BLaER1 treated with 17β-estradiol and CSF1 and Interleukin-3, amounts not matched to agents 10 nM and 100 nM (cell line): ENCODE results near the gene RORC.
"Not testable (repeated sequence)": the region's sequence is repeated elsewhere in the genome, so short reads cannot be mapped to it uniquely, and the experiment has no call there.

Source experiments
- H3K27ac ChIP-seq, 11 experiments: shearing (Covaris generic); formaldehyde crosslinking; 2 replicates each; pipeline ENCODE4 v1.8.1; 2022
- H3K27me3 ChIP-seq, 11 experiments: shearing (Covaris generic); formaldehyde crosslinking; 2 replicates each; pipeline ENCODE4 v1.8.1; 2022
- H3K36me3 ChIP-seq, 11 experiments: shearing (Covaris generic); formaldehyde crosslinking; 2 replicates each; pipeline ENCODE4 v1.8.1; 2022
- H3K4me1 ChIP-seq, 10 experiments: shearing (Covaris generic); formaldehyde crosslinking; 2 replicates each; pipeline ENCODE4 v1.8.1; 2022
- H3K4me2 ChIP-seq, 11 experiments: shearing (Covaris generic); formaldehyde crosslinking; 2 replicates each; pipeline ENCODE4 v1.8.1; 2022
- H3K4me3 ChIP-seq, 10 experiments: shearing (Covaris generic); formaldehyde crosslinking; 2 replicates each; pipeline ENCODE4 v1.8.1; 2022
- H3K9ac ChIP-seq, 11 experiments: shearing (Covaris generic); formaldehyde crosslinking; 2 replicates each; pipeline ENCODE4 v1.8.1; 2022
- H3K9me3 ChIP-seq, 11 experiments: shearing (Covaris generic); formaldehyde crosslinking; replicated peaks in 1 of 11; 2 replicates each; pipeline ENCODE4 v1.8.1; 2022
- H4K20me1 ChIP-seq, 11 experiments: shearing (Covaris generic); formaldehyde crosslinking; 2 replicates each; pipeline ENCODE4 v1.8.1; 2022
- Cebpa-rat ChIP-seq, 11 experiments: shearing (Covaris generic); IDR thresholded peaks; 2 replicates each; pipeline ENCODE4 v1.8.1; 2022

Gene RORC

GRCh38 chr1:151862604-151863003 lies 31.0 kb upstream of the RORC start:
- TF ChIP-seq Cebpa-rat (IDR thresholded peaks at IDR 0.05), result no peak
- H3K27ac ChIP-seq, result no peak overlapping the region
- no peaks in the 10 kb centered on the region for H3K9me3 ChIP-seq
- H3K27me3 ChIP-seq, result no peaks in the 10 kb centered on the region
- H3K36me3 ChIP-seq, result no peaks in the 10 kb centered on the region
- H3K4me3 ChIP-seq, result no peak overlapping the region
- H3K9ac ChIP-seq, result no peak overlapping the region
- H4K20me1 ChIP-seq, result no peaks in the 10 kb centered on the region
- H3K4me2 ChIP-seq, result peak overlapping the region in 2 of 11 experiments; percentile 6 to 49; a peak in 2 of 22 replicates
- H3K4me1 ChIP-seq, result peaks cover 14 to 63% (median 19%) of the 10 kb centered on the region in 10 experiments

DNA sequence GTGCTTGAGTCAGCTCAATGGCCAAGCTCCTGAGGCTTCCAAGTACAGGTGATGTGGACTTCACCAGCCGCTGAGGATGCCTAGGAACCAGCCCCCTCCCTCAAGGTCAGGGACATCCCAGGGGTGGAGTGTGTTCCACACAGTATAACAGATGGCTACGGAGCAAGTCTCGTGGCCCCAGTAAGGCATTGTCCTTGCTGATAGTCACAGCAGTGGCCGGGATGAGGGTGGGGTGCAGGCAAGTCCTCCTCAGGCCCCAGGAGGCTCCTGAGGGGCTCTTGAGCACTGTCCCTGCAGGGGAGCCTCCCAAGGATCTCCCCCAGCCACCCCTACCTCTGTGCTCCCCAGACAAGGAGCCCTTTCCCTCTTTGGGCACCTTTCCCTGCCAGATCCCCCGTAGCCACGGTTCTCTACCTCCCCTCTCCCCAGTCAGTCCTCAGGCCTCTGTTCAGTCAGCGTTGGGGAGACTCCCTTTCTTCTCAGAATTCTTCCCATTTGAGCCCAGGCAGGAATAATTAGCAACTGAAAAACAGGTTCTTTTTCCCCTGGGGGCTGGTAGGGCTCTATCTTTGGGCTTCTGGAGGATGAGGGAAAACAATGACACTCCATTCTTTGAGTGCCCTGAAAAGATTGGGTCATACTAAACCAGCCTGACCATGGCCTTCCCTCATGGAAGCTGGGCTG lies 29.0 kb upstream of the RORC start:
- Histone ChIP-seq H3K9ac (no peak overlapping the region), H3K9me3 (no peaks in the 10 kb centered on the region), H3K27me3 (no peaks in the 10 kb centered on the region), H3K4me3 (no peak overlapping the region), H3K27ac (no peak overlapping the region), H3K36me3 (no peaks in the 10 kb centered on the region), H3K4me2 (peak overlapping the region; percentile 37 to 78 (median 65); a peak in 20 of 22 replicates), H4K20me1 (no peaks in the 10 kb centered on the region), H3K4me1 (peaks cover 14 to 66% (median 19%) of the 10 kb centered on the region in 10 experiments)
- TF ChIP-seq Cebpa-rat (IDR thresholded peaks at IDR 0.05), result no peak

DNA sequence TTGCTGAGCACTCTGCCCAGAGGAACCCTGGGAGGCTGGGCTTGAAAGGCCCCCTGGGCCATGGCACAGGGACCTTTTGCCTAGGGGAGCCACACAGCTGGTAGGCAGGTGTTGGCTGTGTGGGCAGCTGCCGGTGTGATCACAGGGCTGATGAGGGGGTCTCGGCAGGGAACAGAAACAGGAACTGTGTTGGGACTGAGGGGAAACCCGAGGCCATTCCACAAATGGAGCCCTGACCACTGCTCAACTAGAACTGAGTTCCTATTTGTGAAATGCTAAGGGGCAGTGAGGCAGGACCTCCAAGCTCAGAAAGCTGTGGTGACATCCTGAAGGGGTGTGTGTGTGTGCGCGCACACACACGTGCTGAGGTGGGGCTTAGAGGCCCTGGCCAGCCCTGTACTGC lies 28.3 kb upstream of the RORC start:
- Histone ChIP-seq H3K9ac (peak overlapping the region in 1 of 11 experiments; percentile 21; a peak in 1 of 22 replicates), H3K27me3 (no peaks in the 10 kb centered on the region), H3K4me2 (peak overlapping the region; percentile 37 to 78 (median 65)), H3K4me1 (peaks cover 14 to 71% (median 19%) of the 10 kb centered on the region in 10 experiments), H3K9me3 (no peaks in the 10 kb centered on the region), H4K20me1 (no peaks in the 10 kb centered on the region), H3K27ac (no peak overlapping the region), H3K4me3 (no peak overlapping the region), H3K36me3 (no peaks in the 10 kb centered on the region)
- TF ChIP-seq Cebpa-rat (IDR thresholded peaks at IDR 0.05), result no peak

- no peak for TF ChIP-seq Cebpa-rat (IDR thresholded peaks at IDR 0.05)
- Histone ChIP-seq H3K27me3 (no peaks in the 10 kb centered on the region), H3K4me3 (no peak overlapping the region), H3K4me1 (peaks cover 14 to 71% (median 19%) of the 10 kb centered on the region in 10 experiments), H4K20me1 (no peaks in the 10 kb centered on the region), H3K4me2 (peak overlapping the region; percentile 11 to 78 (median 65); a peak in 20 of 22 replicates), H3K27ac (no peak overlapping the region), H3K36me3 (no peaks in the 10 kb centered on the region), H3K9ac (no peak overlapping the region), H3K9me3 (no peaks in the 10 kb centered on the region)
Measured at GRCh38 chr1:151858886-151859665, 27.5 kb upstream of the RORC start.

DNA sequence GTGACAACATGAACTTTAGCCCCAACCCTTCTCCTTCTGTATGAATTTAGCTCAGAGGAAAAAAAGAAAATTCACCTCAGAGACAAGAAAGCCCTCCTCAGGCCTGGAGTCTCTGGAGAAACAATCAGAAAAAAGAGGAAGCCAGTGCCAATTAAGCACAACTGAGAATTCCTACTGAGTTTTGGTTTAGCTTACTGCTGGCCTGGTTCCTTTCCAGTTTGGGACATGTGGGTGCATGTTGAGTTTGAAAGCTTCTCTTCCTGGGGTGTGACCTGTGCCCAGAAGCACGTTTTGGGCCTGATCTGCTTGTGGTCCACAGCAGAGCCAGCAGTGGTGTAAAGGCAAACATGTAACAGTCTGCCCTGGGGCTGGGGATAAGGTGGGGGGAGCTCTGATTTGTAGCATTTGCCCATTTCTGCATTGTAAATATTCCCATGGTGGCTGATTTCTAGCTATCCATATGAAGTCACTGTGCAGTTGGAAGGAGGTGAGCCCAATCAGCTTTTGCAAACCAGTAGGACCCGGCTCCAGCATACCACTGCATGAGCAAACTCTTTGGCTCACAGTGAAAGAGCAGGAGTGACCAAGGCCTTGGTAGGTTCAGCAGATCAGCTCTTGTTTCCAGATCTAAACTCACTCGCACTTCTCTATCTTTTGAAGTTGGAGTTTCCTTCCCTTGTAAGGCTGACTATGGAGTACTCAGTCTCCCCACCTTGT lies 26.6 kb upstream of the RORC start:
- no peak overlapping the region for H3K9ac ChIP-seq
- no peaks in the 10 kb centered on the region for H3K36me3 ChIP-seq
- H3K4me3 ChIP-seq, result no peak overlapping the region
- H3K27me3 ChIP-seq, result no peaks in the 10 kb centered on the region
- H3K27ac ChIP-seq, result no peak overlapping the region
- H3K4me1 ChIP-seq, result peaks cover 14 to 71% (median 19%) of the 10 kb centered on the region in 10 experiments
- TF ChIP-seq Cebpa-rat (IDR thresholded peaks at IDR 0.05), result no peak
- H3K9me3 ChIP-seq, result no peaks in the 10 kb centered on the region
- H4K20me1 ChIP-seq, result no peaks in the 10 kb centered on the region
- H3K4me2 ChIP-seq, result peak overlapping the region in 4 of 11 experiments; percentile 11 to 77 (median 50); a peak in 7 of 22 replicates

DNA sequence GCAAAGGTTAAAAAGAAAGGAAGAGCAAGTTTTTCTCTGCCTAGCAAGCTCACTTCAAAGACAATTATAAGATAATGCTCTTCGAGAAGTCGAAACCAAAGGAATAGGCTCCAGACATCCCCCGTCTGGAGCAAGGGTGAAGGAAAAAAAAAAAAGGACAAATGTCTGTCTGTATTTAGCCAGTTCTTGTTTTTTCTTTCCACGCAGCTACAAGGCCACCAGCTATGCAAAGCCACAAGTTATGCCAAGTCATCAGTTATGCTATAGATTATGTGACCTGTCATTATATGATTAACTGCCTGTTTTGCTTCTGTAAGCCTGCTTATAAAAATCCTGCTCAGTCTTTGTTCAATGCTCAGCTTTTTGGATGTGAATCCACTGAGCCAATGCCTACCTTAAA lies 24.3 kb upstream of the RORC start:
- no peak overlapping the region for H3K27ac ChIP-seq
- no peaks in the 10 kb centered on the region for H3K27me3 ChIP-seq
- no peaks in the 10 kb centered on the region for H4K20me1 ChIP-seq
- peak overlapping the region in 1 of 11 experiments; percentile 23; a peak in 1 of 22 replicates for H3K9ac ChIP-seq
- H3K4me2 ChIP-seq, result peak overlapping the region in 3 of 11 experiments; percentile 20 to 77 (median 38); a peak in 4 of 22 replicates
- no peak for TF ChIP-seq Cebpa-rat (IDR thresholded peaks at IDR 0.05)
- no peak overlapping the region for H3K4me3 ChIP-seq
- no peaks in the 10 kb centered on the region for H3K9me3 ChIP-seq
- no peaks in the 10 kb centered on the region for H3K36me3 ChIP-seq
- peaks cover 14 to 63% (median 19%) of the 10 kb centered on the region in 10 experiments for H3K4me1 ChIP-seq

- peak overlapping the region in 1 of 11 experiments; percentile 23; a peak in 1 of 22 replicates for H3K9ac ChIP-seq
- H4K20me1 ChIP-seq, result not testable (repeated sequence)
Measured at GRCh38 chr1:151855516-151855915, 23.9 kb upstream of the RORC start.

GRCh38 chr1:151854658-151855057 lies 23.1 kb upstream of the RORC start:
- TF ChIP-seq Cebpa-rat (IDR thresholded peaks at IDR 0.05), result no peak
- H3K36me3 ChIP-seq, result no peaks in the 10 kb centered on the region
- H3K9me3 ChIP-seq, result no peaks in the 10 kb centered on the region
- no peaks in the 10 kb centered on the region for H4K20me1 ChIP-seq
- H3K4me2 ChIP-seq, result no peak overlapping the region
- H3K27me3 ChIP-seq, result no peaks in the 10 kb centered on the region
- H3K4me3 ChIP-seq, result no peak overlapping the region
- H3K9ac ChIP-seq, result no peak overlapping the region
- no peak overlapping the region for H3K27ac ChIP-seq
- H3K4me1 ChIP-seq, result peaks cover 4 to 52% (median 8%) of the 10 kb centered on the region in 10 experiments

More at GRCh38 chr1:151855516-151855915, 23.9 kb upstream of the RORC start:
- not testable (repeated sequence) for H3K36me3 ChIP-seq, H3K27ac ChIP-seq, H3K4me3 ChIP-seq, H3K27me3 ChIP-seq, H3K9me3 ChIP-seq
- H3K4me2 ChIP-seq, result peak overlapping the region in 3 of 11 experiments; percentile 20 to 77 (median 38); a peak in 4 of 22 replicates
- H3K4me1 ChIP-seq, result peaks cover 13 to 59% (median 17%) of the 10 kb centered on the region in 10 experiments

DNA sequence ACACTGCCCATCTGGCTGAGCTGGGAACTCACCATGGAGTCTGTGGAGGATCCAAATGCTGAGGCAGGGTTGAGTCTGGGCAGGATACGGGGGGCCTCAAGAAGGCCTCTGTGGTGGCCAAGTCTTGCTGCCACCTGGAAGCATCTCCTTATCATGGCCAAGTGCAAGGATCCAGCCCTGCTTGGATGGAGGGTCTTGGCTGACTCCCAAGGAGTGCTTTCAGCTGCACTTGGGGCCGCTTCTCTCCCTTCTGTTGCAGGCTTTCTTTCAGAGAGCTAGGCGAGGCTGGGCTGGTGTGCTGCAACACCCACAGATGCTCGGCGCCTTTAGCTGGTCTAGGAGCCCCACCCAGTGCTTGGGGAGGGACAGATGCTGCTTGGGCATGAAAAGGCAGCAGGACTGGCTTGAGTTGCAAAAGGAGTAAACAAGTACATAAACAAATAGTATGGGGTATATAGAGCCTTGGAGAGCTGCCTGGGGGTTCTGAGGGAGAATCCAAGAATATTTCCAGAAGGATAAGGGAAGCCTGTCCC lies 21.9 kb upstream of the RORC start, which contains the start of gene THEM5:
Gene THEM5 (minus strand): TSS at position 302 of the 533 bp plus-strand sequence. CDS start 147 bp downstream, at position 155.
- no peak within 1 kb of the TSS for H3K4me3 ChIP-seq
- H4K20me1 ChIP-seq, result no peaks in the 10 kb centered on the region
- H3K4me1 ChIP-seq, result peaks cover 6 to 52% (median 7%) of the 10 kb centered on the region in 10 experiments
- no peak for TF ChIP-seq Cebpa-rat (IDR thresholded peaks at IDR 0.05)
- H3K9me3 ChIP-seq, result no peaks in the 10 kb centered on the region
- no peaks in the 10 kb centered on the region for H3K27me3 ChIP-seq
- no peak within 1 kb of the TSS for H3K9ac ChIP-seq
- no peaks in the 10 kb centered on the region for H3K36me3 ChIP-seq
- no peak within 1 kb of the TSS for H3K27ac ChIP-seq
- no peak within 1 kb of the TSS for H3K4me2 ChIP-seq
